ENCODE measurements around the gene SIGLEC11.
A peak's percentile ranks its signal among the peaks of the same experiment; 100 is the strongest.
"Not testable (repeated sequence)": the region's sequence is repeated elsewhere in the genome, so short reads cannot be mapped to it uniquely, and the experiment has no call there.

SIGLEC11 gene

DNA sequence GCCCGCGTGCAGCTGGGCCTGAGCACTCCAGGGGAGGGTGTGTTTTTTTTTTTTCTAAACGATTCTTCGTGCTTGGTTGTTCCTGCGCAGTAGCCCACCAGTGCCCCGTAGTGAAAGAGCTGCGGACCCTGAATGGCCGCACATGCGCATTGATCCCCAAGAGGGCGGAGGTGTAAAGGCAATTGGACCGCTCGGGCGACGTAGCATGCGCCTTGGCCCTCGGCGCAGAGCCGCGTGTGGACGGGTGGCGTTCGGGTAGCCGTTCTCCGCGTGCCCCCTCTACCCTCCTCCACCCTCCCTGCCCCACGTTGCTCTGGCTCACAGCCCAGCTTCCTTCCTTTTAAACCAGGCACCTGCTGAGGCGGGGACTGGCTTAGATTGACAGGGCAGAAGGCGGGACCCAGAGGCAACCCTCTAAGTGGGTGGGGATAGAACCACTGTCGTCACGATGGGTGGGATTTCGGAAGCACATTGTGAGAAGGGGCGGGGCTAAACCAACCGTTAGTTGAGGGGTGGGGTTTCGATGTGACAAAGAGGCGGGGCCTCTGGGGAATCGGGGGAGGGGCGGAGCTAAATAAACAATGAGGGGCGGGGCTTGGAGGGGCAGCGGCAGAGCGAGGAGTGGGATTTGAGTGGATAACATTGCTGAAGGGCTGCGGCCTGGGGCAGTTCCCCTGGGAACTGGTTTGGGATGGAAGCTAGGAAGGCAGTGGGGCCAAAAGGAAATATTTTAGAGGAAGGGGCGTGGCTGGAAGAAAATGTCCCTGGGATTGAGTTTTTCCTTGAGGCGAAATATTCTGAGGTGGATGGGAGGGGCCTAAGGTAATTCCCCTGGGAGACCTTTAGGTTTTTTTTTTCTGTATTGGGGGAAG lies 31.1 kb downstream of the SIGLEC11 start:
- H3K4me3 ChIP-seq (ENCODE audit: low read depth, low read length): peak overlapping the region; percentile 96
- no peaks in the 10 kb centered on the region for H3K27me3 ChIP-seq (replicated peaks)
- peak; percentile 94 for DNase-seq
- H3K27ac ChIP-seq: peak overlapping the region; percentile 86
- TF ChIP-seq, protein P1, sequence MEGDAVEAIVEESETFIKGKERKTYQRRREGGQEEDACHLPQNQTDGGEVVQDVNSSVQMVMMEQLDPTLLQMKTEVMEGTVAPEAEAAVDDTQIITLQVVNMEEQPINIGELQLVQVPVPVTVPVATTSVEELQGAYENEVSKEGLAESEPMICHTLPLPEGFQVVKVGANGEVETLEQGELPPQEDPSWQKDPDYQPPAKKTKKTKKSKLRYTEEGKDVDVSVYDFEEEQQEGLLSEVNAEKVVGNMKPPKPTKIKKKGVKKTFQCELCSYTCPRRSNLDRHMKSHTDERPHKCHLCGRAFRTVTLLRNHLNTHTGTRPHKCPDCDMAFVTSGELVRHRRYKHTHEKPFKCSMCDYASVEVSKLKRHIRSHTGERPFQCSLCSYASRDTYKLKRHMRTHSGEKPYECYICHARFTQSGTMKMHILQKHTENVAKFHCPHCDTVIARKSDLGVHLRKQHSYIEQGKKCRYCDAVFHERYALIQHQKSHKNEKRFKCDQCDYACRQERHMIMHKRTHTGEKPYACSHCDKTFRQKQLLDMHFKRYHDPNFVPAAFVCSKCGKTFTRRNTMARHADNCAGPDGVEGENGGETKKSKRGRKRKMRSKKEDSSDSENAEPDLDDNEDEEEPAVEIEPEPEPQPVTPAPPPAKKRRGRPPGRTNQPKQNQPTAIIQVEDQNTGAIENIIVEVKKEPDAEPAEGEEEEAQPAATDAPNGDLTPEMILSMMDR (IDR thresholded peaks at IDR 0.05; ENCODE audit: low read depth, low read length, missing control alignments): no peak
- peaks cover 22% of the 10 kb centered on the region for H3K36me3 ChIP-seq (replicated peaks)
- in situ Hi-C loops (cut with HindIII; ENCODE audit: low pct_ligation_motif_present, low sequenced_read_pairs): no loop called here

DNA sequence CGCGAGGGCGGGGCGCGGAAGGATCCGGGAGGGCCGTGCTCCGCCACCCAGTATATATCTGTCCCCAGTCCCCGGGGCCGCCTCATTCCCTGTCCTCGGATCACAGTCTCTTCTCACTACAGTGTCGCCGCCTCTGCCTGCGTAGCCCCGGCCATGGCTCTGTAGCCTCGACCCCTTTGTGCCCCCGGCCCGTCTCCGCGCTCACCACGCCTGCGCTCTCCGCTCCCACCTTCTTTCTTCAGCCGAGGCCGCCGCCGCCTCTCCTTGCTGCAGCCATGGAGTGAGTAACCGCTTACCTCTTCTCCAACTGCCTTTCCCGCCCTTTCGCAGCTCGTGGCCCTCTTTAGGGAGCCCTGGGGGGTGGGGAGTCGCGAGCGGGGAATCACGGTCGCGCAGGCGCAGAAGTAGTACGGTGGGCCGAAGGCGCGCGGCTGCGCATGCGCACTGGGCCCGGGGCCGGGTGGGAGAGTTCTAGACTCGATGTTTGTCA lies 31.8 kb downstream of the SIGLEC11 start, which contains the start of the genes ATF5 and NUP62:
TSS of gene ATF5 (plus strand) at position 85 of the 490 bp plus-strand sequence. CDS start 1,646 bp downstream, outside the sequence.
TSS of gene NUP62 (minus strand) at position 384 of the 490 bp plus-strand sequence. CDS start 19,697 bp downstream, outside the sequence.
- TF ChIP-seq, protein P1 (IDR thresholded peaks at IDR 0.05; ENCODE audit: low read depth, low read length, missing control alignments): no peak
- in situ Hi-C loops (cut with HindIII; ENCODE audit: low pct_ligation_motif_present, low sequenced_read_pairs): no loop called here
- peak; percentile 52 for DNase-seq
- H3K4me3 ChIP-seq (ENCODE audit: low read depth, low read length): peak within 1 kb of the TSS; percentile 96
- H3K27ac ChIP-seq: peak within 1 kb of the TSS; percentile 86
- H3K27me3 ChIP-seq (replicated peaks): no peaks in the 10 kb centered on the region
- H3K36me3 ChIP-seq (replicated peaks): peaks cover 22% of the 10 kb centered on the region

DNA sequence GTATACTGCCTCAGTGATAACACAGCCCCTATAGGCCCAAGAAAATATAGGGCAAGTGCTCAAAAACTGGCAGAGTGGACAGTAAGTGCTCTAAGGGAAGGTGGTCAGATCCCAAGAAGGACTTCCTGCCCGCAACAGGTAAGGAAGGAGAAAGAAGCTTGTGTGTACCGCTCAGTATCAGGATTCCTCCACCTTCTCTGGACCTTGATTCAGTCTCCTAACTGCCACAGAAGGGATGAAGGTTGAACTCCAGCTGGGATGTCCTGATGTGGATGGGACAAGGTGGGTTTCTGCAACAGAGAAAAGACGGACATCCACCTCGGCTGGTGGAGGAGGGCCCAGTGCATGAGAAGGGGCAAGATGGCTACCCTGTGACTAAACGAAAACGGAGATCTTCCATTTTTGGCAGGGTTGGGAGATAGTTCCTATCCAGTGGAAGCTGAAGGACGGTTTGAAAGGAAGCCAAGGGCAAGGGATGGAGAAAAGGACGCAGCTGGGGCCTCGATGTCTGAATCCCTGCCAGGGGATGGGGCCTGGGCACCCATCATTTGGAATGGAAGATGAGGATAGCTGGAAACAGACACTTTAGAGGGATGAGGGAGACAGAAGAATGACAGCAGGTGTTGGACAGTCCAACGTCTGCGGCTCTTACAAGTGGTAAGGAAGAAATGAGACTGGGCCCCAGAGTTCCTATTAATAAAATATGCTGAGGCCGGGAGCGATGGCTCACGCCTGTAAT lies 33.3 kb downstream of the SIGLEC11 start:
- no peak overlapping the region for H3K27ac ChIP-seq

DNA sequence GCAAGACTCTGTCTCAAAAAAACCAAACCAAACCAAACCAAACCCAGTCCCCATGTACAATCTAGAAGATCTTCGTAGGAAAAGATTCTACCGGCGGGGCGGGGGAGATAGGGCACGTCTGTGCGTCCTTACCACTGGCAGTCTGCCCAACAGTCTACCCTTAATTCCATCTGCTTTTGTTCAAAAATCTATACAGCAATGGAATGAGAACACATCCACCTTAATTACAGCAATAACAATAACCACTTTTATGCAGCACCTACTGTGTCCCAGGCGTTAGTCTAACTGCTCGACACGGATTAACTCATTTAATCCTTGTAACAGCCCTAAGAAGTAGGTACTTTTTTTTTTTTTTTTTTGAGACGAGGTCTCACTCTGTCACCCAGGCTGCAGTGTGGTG lies 34.5 kb downstream of the SIGLEC11 start:
- TF ChIP-seq, protein P1 (IDR thresholded peaks at IDR 0.05; ENCODE audit: low read depth, low read length, missing control alignments): no peak
- Histone ChIP-seq H3K27me3 (replicated peaks) (no peaks in the 10 kb centered on the region), H3K4me3 (ENCODE audit: low read depth, low read length) (no peak overlapping the region), H3K27ac (no peak overlapping the region), H3K36me3 (replicated peaks) (peaks cover 22% of the 10 kb centered on the region)
- in situ Hi-C loops (cut with HindIII; ENCODE audit: low pct_ligation_motif_present, low sequenced_read_pairs): no loop called here
- no peak for DNase-seq

More for the DNA sequence above, 33.3 kb downstream of the SIGLEC11 start:
- in situ Hi-C loops (cut with HindIII; ENCODE audit: low pct_ligation_motif_present, low sequenced_read_pairs): no loop called here
- Histone ChIP-seq H3K27me3 (replicated peaks) (no peaks in the 10 kb centered on the region), H3K4me3 (ENCODE audit: low read depth, low read length) (peak overlapping the region; percentile 12), H3K36me3 (replicated peaks) (peaks cover 29% of the 10 kb centered on the region)
- DNase-seq: no peak
- TF ChIP-seq, protein P1 (IDR thresholded peaks at IDR 0.05; ENCODE audit: low read depth, low read length, missing control alignments): no peak

DNA sequence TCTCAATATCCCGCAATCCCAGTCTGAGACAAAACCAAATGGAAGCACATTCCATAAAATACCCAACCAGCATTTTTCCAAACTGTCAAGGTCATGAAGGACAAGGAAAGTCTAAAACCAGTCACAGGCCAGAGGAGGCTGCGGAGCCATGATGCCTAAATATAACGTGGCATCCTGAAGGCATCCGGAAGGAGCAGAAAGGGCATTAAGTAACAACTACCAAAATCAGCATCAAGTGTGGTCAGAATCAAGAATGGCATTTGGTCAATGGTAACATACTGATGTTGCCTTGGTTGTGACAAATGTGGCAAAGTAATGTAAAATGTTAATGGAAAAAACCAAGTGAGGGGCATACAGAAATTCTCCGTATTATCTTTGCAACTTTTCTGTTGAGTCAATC lies 35.5 kb downstream of the SIGLEC11 start:
- no peak overlapping the region for H3K4me3 ChIP-seq (ENCODE audit: low read depth, low read length)
- DNase-seq: no peak
- in situ Hi-C loops (cut with HindIII; ENCODE audit: low pct_ligation_motif_present, low sequenced_read_pairs): no loop called here
- no peak overlapping the region for H3K27ac ChIP-seq
- H3K36me3 ChIP-seq (replicated peaks): peaks cover 22% of the 10 kb centered on the region
- TF ChIP-seq, protein P1 (IDR thresholded peaks at IDR 0.05; ENCODE audit: low read depth, low read length, missing control alignments): no peak
- no peaks in the 10 kb centered on the region for H3K27me3 ChIP-seq (replicated peaks)

DNA sequence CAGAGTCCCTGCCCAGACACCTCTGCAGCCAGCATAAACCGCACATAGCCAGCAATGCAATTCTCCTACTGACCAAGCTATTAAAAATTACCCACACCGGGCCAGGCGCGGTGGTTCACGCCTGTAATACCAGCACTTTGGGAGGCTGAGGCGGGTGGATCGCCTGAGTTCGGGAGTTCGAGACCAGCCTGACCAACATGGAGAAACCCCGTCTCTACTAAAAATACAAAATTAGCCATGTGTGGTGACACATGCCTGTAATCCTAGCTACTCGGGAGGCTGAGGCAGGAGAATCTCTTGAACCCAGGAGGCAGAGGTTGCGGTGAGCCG lies 36.1 kb downstream of the SIGLEC11 start:
- DNase-seq; H3K27ac ChIP-seq; H3K27me3 ChIP-seq (replicated peaks); H3K4me3 ChIP-seq (ENCODE audit: low read depth, low read length); in situ Hi-C loops (cut with HindIII; ENCODE audit: low pct_ligation_motif_present, low sequenced_read_pairs): not testable (repeated sequence)
- peaks cover 24% of the 10 kb centered on the region for H3K36me3 ChIP-seq (replicated peaks)
